Upper lobe of left lung (tissue), 4 donors: Measurements from ENCODE around the gene ACACB.

Source experiments
- CTCF ChIP-seq, 6 experiments: fragments of 450-650 bp in 4 of 6; fragments of 200-600 bp in 2 of 6; sonication (generic) in 2 of 6; IDR thresholded peaks; one replicate each; pipeline ENCODE4 v1.5.1; 2016 to 2019; ENCODE audit warnings: antibody characterized with exemption in 6 of 6
- EP300 ChIP-seq, 4 donors: sonication (generic); formaldehyde crosslinking; IDR thresholded peaks; one replicate each; pipeline ENCODE4 v1.5.1; 2017; ENCODE audit warnings: antibody characterized with exemption in 4 of 4, control low read depth in 2 of 4
- POLR2A ChIP-seq, 4 donors: fragments of 450-650 bp; IDR thresholded peaks; one replicate each; pipeline ENCODE4 v1.5.1; 2016 to 2017; ENCODE audit warnings: antibody characterized with exemption in 4 of 4, mild to moderate bottlenecking in 2 of 4

- TF ChIP-seq CTCF (IDR thresholded peaks at IDR 0.05) (no peak), POLR2A (IDR thresholded peaks at IDR 0.05) (no peak), EP300 (IDR thresholded peaks at IDR 0.05) (no peak)
Measured at GRCh38 chr12:109255377-109255776, 139.0 kb downstream of the ACACB start.
